SK-N-SH treated with all-trans-retinoic acid at 6 μM for 48 hours (cell line): Measurements from ENCODE around the gene BIN1.

Experiments
- ARNTL ChIP-seq: fragments of 450-650 bp; formaldehyde crosslinking; IDR thresholded peaks from 2 replicates; pipeline ENCODE4 v1.5.0; 2020; ENCODE audit warnings: low read depth, mild to moderate bottlenecking, moderate library complexity, borderline replicate concordance
- CSDC2 ChIP-seq: fragments of 250-450 bp; sonication (Bioruptor Pico); IDR thresholded peaks from 2 replicates; pipeline ENCODE4 v1.5.0; 2020; ENCODE audit warnings: mild to moderate bottlenecking, moderate library complexity
- ESRRG ChIP-seq: fragments of 250-450 bp; sonication (Bioruptor Pico); IDR thresholded peaks from 2 replicates; pipeline ENCODE4 v1.6.1; 2021; ENCODE audit warnings: mild to moderate bottlenecking
- ISL1 ChIP-seq: fragments of 250-450 bp; sonication (Bioruptor Pico); IDR thresholded peaks from 2 replicates; pipeline ENCODE4 v2.1.2; 2022; ENCODE audit warnings: mild to moderate bottlenecking, moderate library complexity

DNA sequence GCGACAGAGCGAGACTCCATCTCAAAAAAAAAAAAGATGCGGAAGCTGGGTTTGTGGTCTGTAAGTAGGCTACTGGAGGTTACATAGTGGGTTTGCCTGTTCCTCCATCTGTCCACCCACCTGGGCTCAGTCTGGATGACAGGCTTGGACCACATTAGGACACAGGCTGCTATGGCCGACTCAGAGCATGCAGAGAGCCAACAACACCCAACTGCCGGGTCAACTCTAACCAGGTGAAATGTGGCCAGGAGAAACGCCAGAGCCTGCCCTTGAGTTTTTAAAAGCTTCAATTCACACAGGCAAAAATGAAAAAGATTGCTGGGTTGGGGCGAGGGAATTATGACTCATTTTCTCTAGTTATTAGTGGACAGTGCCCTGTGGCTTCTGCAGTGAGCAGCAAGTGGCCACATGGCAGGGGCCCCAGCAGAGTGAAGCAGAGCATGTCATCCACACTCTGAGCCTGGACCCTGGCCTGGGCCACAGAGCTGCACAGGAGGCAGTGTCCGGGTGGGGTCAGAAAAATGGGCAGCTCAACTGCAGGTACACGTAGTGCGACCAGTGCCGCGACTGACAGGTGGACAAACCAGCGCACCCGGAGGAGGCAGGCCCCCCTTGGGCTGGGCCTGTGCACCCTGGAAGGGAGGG is 67.4 kb downstream of the BIN1 start:
- TF ChIP-seq ISL1 (no peak), ESRRG (CRISPR knock-in tag) (no peak), ARNTL (no peak), CSDC2 (no peak)
